Activated naive CD8-positive, alpha-beta T cell (primary cell): Measurements from ENCODE around the gene ATOH1.
A peak's percentile ranks its signal among the peaks of the same experiment; 100 is the strongest.

Experiments used
- H3K27ac Mint-ChIP-seq: one replicate; pipeline ENCODE4 v1.8.0; 2021; ENCODE audit warnings: mixed read lengths
- H3K27me3 Mint-ChIP-seq: one replicate; pipeline ENCODE4 v1.8.0; 2021; ENCODE audit warnings: mixed read lengths
- H3K36me3 Mint-ChIP-seq: one replicate; pipeline ENCODE4 v1.8.0; 2021; ENCODE audit warnings: mixed read lengths
- H3K4me1 Mint-ChIP-seq: one replicate; pipeline ENCODE4 v1.8.0; 2021; ENCODE audit warnings: low read depth, mixed read lengths
- H3K4me3 Mint-ChIP-seq: one replicate; pipeline ENCODE4 v1.8.0; 2021; ENCODE audit warnings: mild to moderate bottlenecking, mixed read lengths
- H3K9me3 Mint-ChIP-seq: one replicate; pipeline ENCODE4 v1.8.0; 2021; ENCODE audit warnings: low read depth, mixed read lengths

ATOH1 gene

GRCh38 chr4:93828332-93828994 is at the start of gene ATOH1:
Gene ATOH1 (plus strand): TSS chr4:93828753. CDS start chr4:93828927, 174 bp downstream.
- Mint-ChIP-seq H3K4me1 (peaks cover 23% of the 10 kb centered on the region), H3K4me3 (peak within 1 kb of the TSS; percentile 61), H3K27me3 (peaks cover 56% of the 10 kb centered on the region), H3K36me3 (no peaks in the 10 kb centered on the region), H3K9me3 (no peaks in the 10 kb centered on the region), H3K27ac (no peak within 1 kb of the TSS)

GRCh38 chr4:93779228-93779627 is 49.3 kb upstream of the ATOH1 start:
- Mint-ChIP-seq H3K27ac (no peak overlapping the region), H3K27me3 (peaks cover 3% of the 10 kb centered on the region), H3K36me3 (no peaks in the 10 kb centered on the region), H3K4me3 (no peak overlapping the region), H3K9me3 (no peaks in the 10 kb centered on the region), H3K4me1 (no peaks in the 10 kb centered on the region)

GRCh38 chr4:93780080-93780479 is 48.5 kb upstream of the ATOH1 start:
- H3K9me3 Mint-ChIP-seq = no peaks in the 10 kb centered on the region
- no peaks in the 10 kb centered on the region for H3K4me1 Mint-ChIP-seq
- H3K36me3 Mint-ChIP-seq = no peaks in the 10 kb centered on the region
- no peak overlapping the region for H3K4me3 Mint-ChIP-seq
- peaks cover 3% of the 10 kb centered on the region for H3K27me3 Mint-ChIP-seq
- H3K27ac Mint-ChIP-seq = no peak overlapping the region

GRCh38 chr4:93781198-93781597 is 47.4 kb upstream of the ATOH1 start:
- Mint-ChIP-seq H3K27me3 (peaks cover 1% of the 10 kb centered on the region), H3K4me3 (no peak overlapping the region), H3K36me3 (no peaks in the 10 kb centered on the region), H3K4me1 (no peaks in the 10 kb centered on the region), H3K27ac (no peak overlapping the region), H3K9me3 (no peaks in the 10 kb centered on the region)

GRCh38 chr4:93786149-93786548 is 42.4 kb upstream of the ATOH1 start:
- no peaks in the 10 kb centered on the region for H3K9me3 Mint-ChIP-seq
- no peaks in the 10 kb centered on the region for H3K27me3 Mint-ChIP-seq
- H3K4me3 Mint-ChIP-seq = no peak overlapping the region
- no peak overlapping the region for H3K27ac Mint-ChIP-seq
- H3K4me1 Mint-ChIP-seq = no peaks in the 10 kb centered on the region
- no peaks in the 10 kb centered on the region for H3K36me3 Mint-ChIP-seq

- Mint-ChIP-seq H3K4me3 (no peak overlapping the region), H3K36me3 (no peaks in the 10 kb centered on the region), H3K4me1 (no peaks in the 10 kb centered on the region), H3K27ac (no peak overlapping the region), H3K9me3 (no peaks in the 10 kb centered on the region), H3K27me3 (no peaks in the 10 kb centered on the region)
These were observed 39.8 kb upstream of the ATOH1 start for GRCh38 chr4:93788712-93789111.

- Mint-ChIP-seq H3K4me1 (no peaks in the 10 kb centered on the region), H3K27me3 (no peaks in the 10 kb centered on the region), H3K27ac (no peak overlapping the region), H3K36me3 (no peaks in the 10 kb centered on the region), H3K9me3 (no peaks in the 10 kb centered on the region), H3K4me3 (no peak overlapping the region)
These were observed 36.9 kb upstream of the ATOH1 start for GRCh38 chr4:93791570-93792195.

GRCh38 chr4:93802045-93802444 is 26.5 kb upstream of the ATOH1 start:
- no peaks in the 10 kb centered on the region for H3K9me3 Mint-ChIP-seq
- no peaks in the 10 kb centered on the region for H3K27me3 Mint-ChIP-seq
- no peak overlapping the region for H3K27ac Mint-ChIP-seq
- no peak overlapping the region for H3K4me3 Mint-ChIP-seq
- H3K4me1 Mint-ChIP-seq = no peaks in the 10 kb centered on the region
- H3K36me3 Mint-ChIP-seq = no peaks in the 10 kb centered on the region

- Mint-ChIP-seq H3K27ac (no peak overlapping the region), H3K4me3 (no peak overlapping the region), H3K27me3 (no peaks in the 10 kb centered on the region), H3K36me3 (no peaks in the 10 kb centered on the region), H3K4me1 (no peaks in the 10 kb centered on the region), H3K9me3 (no peaks in the 10 kb centered on the region)
These were observed 18.8 kb upstream of the ATOH1 start for GRCh38 chr4:93809773-93810172.

GRCh38 chr4:93810340-93810992 is 18.1 kb upstream of the ATOH1 start:
- no peaks in the 10 kb centered on the region for H3K4me1 Mint-ChIP-seq
- H3K4me3 Mint-ChIP-seq = no peak overlapping the region
- no peaks in the 10 kb centered on the region for H3K36me3 Mint-ChIP-seq
- H3K27ac Mint-ChIP-seq = no peak overlapping the region
- no peaks in the 10 kb centered on the region for H3K9me3 Mint-ChIP-seq
- H3K27me3 Mint-ChIP-seq = no peaks in the 10 kb centered on the region

- H3K27ac Mint-ChIP-seq = no peak overlapping the region
- peaks cover 6% of the 10 kb centered on the region for H3K27me3 Mint-ChIP-seq
These were observed 15.5 kb upstream of the ATOH1 start for GRCh38 chr4:93813092-93813491.

GRCh38 chr4:93814141-93814540 is 14.4 kb upstream of the ATOH1 start:
- Mint-ChIP-seq H3K27me3 (peaks cover 6% of the 10 kb centered on the region), H3K4me1 (no peaks in the 10 kb centered on the region), H3K27ac (no peak overlapping the region), H3K9me3 (no peaks in the 10 kb centered on the region), H3K4me3 (no peak overlapping the region), H3K36me3 (no peaks in the 10 kb centered on the region)

More at GRCh38 chr4:93813092-93813491, 15.5 kb upstream of the ATOH1 start:
- Mint-ChIP-seq H3K4me3 (no peak overlapping the region), H3K36me3 (no peaks in the 10 kb centered on the region), H3K9me3 (no peaks in the 10 kb centered on the region), H3K4me1 (no peaks in the 10 kb centered on the region)

- Mint-ChIP-seq H3K27me3 (peaks cover 6% of the 10 kb centered on the region), H3K27ac (no peak overlapping the region), H3K36me3 (no peaks in the 10 kb centered on the region)
These were observed 13.8 kb upstream of the ATOH1 start for GRCh38 chr4:93814722-93815121.

GRCh38 chr4:93825551-93826216 is 2.9 kb upstream of the ATOH1 start:
- Mint-ChIP-seq H3K9me3 (no peaks in the 10 kb centered on the region), H3K4me1 (peaks cover 23% of the 10 kb centered on the region), H3K4me3 (no peak overlapping the region), H3K27ac (no peak overlapping the region), H3K36me3 (no peaks in the 10 kb centered on the region), H3K27me3 (peaks cover 36% of the 10 kb centered on the region)

More at GRCh38 chr4:93814722-93815121, 13.8 kb upstream of the ATOH1 start:
- H3K4me3 Mint-ChIP-seq = no peak overlapping the region
- no peaks in the 10 kb centered on the region for H3K4me1 Mint-ChIP-seq
- H3K9me3 Mint-ChIP-seq = no peaks in the 10 kb centered on the region
